ENCODE data around the gene NSUN6. TPM values are rescaled to one million over a fixed set of nuclear protein-coding genes. Genes with fewer than 3 reads are reported as not detected.
A peak's percentile ranks its signal among the peaks of the same experiment; 100 is the strongest.

The NSUN6 gene
- 10 to 100 TPM; 20.7 to 21.3 TPM for total RNA-seq

- ChIA-PET POLR2A (interaction anchor here (0.6 to 1.2 kb wide), 3 partner anchors 8 to 17 kb away, joined by 3 to 5 read pairs (median 3); no protein-coding TSS in a partner anchor), CTCF (no interaction called here)
- no peaks in the 10 kb centered on the region for H3K9me3 Mint-ChIP-seq
- peak; percentile 95 for ATAC-seq
- peaks cover 27% of the 10 kb centered on the region for H3K4me1 Mint-ChIP-seq (ENCODE audit: low read depth)
- H3K36me3 Mint-ChIP-seq (ENCODE audit: low read depth) = peaks cover 13% of the 10 kb centered on the region
- H3K27ac Mint-ChIP-seq = peak within 1 kb of the TSS; percentile 96
- H3K27me3 Mint-ChIP-seq = no peaks in the 10 kb centered on the region
- intact Hi-C loops (cut with micrococcal nuclease) = loop anchor here (1.0 to 10.0 kb wide), 2 partner anchors 8 to 1837 kb away; partner anchors contain the start of genes ARL5B and RSU1
- peak; percentile 95 for DNase-seq
- peak within 1 kb of the TSS; percentile 96 for H3K4me3 Mint-ChIP-seq
- TF ChIP-seq CTCF (IDR thresholded peaks at IDR 0.05) = no peak
Measured at GRCh38 chr10:18651324-18652007, at the start of gene NSUN6. Gene NSUN6 (minus strand): TSS chr10:18651587. CDS start chr10:18651203, 384 bp downstream.

- DNase-seq (no peak), ATAC-seq (no peak)
- POLR2A ChIA-PET = interaction anchor here (0.9 kb wide), 1 partner anchor 28 kb away, joined by 3 read pairs; no protein-coding TSS in a partner anchor
- no peak for TF ChIP-seq CTCF (IDR thresholded peaks at IDR 0.05)
- Mint-ChIP-seq H3K4me1 (ENCODE audit: low read depth) (peaks cover 6% of the 10 kb centered on the region), H3K27me3 (peaks cover 1% of the 10 kb centered on the region), H3K9me3 (no peaks in the 10 kb centered on the region), H3K36me3 (ENCODE audit: low read depth) (no peaks in the 10 kb centered on the region), H3K27ac (no peak overlapping the region), H3K4me3 (no peak overlapping the region)
- intact Hi-C loops (cut with micrococcal nuclease) = no loop called here
- CTCF ChIA-PET = no interaction called here
Measured at GRCh38 chr10:18699849-18700840, 48.8 kb upstream of the NSUN6 start.

DNA sequence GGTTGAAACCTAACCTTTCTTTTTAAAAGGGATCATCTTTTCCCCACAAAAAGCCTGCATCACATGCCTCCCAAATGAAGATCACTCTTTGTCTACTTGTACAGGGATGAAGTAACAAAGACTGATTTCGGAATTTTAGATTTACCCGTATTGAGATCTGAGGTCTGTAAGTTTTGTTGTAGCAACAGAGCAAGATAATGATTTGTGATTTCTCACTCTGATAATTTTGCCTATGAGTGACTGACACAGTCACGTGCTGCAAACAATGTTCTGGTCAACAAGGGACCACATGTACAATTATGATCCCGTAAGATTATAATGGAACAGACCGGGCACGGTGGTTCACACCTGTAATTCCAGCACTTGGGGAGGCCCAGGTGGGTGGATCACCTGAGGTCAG lies 39.2 kb upstream of the NSUN6 start:
- POLR2A ChIA-PET = no interaction called here
- H3K4me3 Mint-ChIP-seq = no peak overlapping the region
- intact Hi-C loops (cut with micrococcal nuclease) = no loop called here
- no peak overlapping the region for H3K27ac Mint-ChIP-seq
- H3K36me3 Mint-ChIP-seq (ENCODE audit: low read depth) = no peaks in the 10 kb centered on the region
- ATAC-seq = no peak
- no peaks in the 10 kb centered on the region for H3K4me1 Mint-ChIP-seq (ENCODE audit: low read depth)
- CTCF ChIA-PET = no interaction called here
- H3K27me3 Mint-ChIP-seq = no peaks in the 10 kb centered on the region
- DNase-seq = no peak
- H3K9me3 Mint-ChIP-seq = no peaks in the 10 kb centered on the region
- TF ChIP-seq CTCF (IDR thresholded peaks at IDR 0.05) = no peak

DNA sequence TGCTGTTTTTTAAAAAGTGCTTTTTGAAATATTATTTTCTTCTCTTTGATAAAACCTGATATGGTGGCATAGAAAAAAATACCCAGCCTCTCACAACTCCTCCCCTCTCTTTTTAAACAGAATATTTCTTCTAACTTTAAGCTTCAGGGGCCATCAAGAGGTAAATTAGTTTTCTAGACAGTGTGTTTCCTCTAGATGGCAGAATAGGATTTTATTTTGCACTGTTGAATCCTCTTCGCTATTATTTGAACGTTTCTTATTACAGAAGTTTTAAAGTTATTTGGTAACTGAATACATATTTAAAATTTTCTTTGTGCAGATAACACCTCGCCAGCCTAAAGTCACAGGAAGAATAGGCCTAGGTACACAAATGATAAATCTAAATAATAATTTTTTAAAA lies 38.1 kb upstream of the NSUN6 start:
- intact Hi-C loops (cut with micrococcal nuclease) = no loop called here
- H3K9me3 Mint-ChIP-seq = no peaks in the 10 kb centered on the region
- CTCF ChIA-PET = interaction anchor here (1.0 kb wide), 1 partner anchor 10 kb away, joined by 3 read pairs; no protein-coding TSS in a partner anchor

More for the DNA sequence above, 38.1 kb upstream of the NSUN6 start:
- DNase-seq (no peak), ATAC-seq (no peak)
- Mint-ChIP-seq H3K27ac (no peak overlapping the region), H3K4me3 (no peak overlapping the region), H3K27me3 (no peaks in the 10 kb centered on the region), H3K36me3 (ENCODE audit: low read depth) (no peaks in the 10 kb centered on the region), H3K4me1 (ENCODE audit: low read depth) (peaks cover 6% of the 10 kb centered on the region)
- POLR2A ChIA-PET = no interaction called here
- peak; percentile 18 for TF ChIP-seq CTCF (IDR thresholded peaks at IDR 0.05)

Measured in activated CD8-positive, alpha-beta T cell treated with anti-CD3 and anti-CD28 coated beads for 36 hours (primary cell).